Transverse colon (tissue), 4 donors: Measurements from ENCODE around the gene PDE6H. TPM values are rescaled to one million over a fixed set of nuclear protein-coding genes. Genes with fewer than 3 reads are reported as not detected.

Experiments
- DNase-seq: peaks from one replicate; pipeline ENCODE4 v3.0.0-alpha.2; 2019
- H3K27ac ChIP-seq, 4 donors: fragments of 200-600 bp; sonication (generic); 2 replicates each; pipeline ENCODE4 v1.5.1; 2016 to 2018; ENCODE audit warnings: inconsistent platforms in 4 of 4
- H3K27me3 ChIP-seq: fragments of 200-600 bp; sonication (generic); 2 replicates; pipeline ENCODE4 v1.5.1; 2017; ENCODE audit warnings: inconsistent platforms
- H3K36me3 ChIP-seq, 4 donors: fragments of 200-600 bp; sonication (generic); 2 replicates each; pipeline ENCODE4 v1.5.1; 2017 to 2019; ENCODE audit warnings: inconsistent platforms in 4 of 4
- H3K4me1 ChIP-seq, 4 donors: fragments of 200-600 bp; sonication (generic); 2 replicates each; pipeline ENCODE4 v1.5.1; 2017 to 2020; ENCODE audit warnings: inconsistent platforms in 4 of 4
- H3K4me3 ChIP-seq, 4 donors: fragments of 200-600 bp; sonication (generic); 1 replicate in 1 of 4; 2 replicates in 3 of 4; pipeline versions ENCODE4 v1.5.1 to v1.6.1; 2017 to 2019; ENCODE audit warnings: inconsistent platforms in 4 of 4
- H3K9me3 ChIP-seq, 2 donors: fragments of 200-600 bp; sonication (generic); 2 replicates each; pipeline ENCODE4 v1.5.1; 2017 to 2019; ENCODE audit warnings: inconsistent platforms in 2 of 2
- CTCF ChIP-seq, 5 experiments: fragments of 200-600 bp in 3 of 5; fragments of 450-650 bp in 2 of 5; sonication (generic) in 3 of 5; IDR thresholded peaks; 1 replicate in 2 of 5; 2 replicates in 3 of 5; pipeline ENCODE4 v1.5.1; 2016 to 2017; ENCODE audit warnings: antibody characterized with exemption in 5 of 5, inconsistent platforms in 3 of 5, mild to moderate bottlenecking in 2 of 5, moderate library complexity in 1 of 5
- EP300 ChIP-seq: sonication (generic); formaldehyde crosslinking; IDR thresholded peaks from one replicate; pipeline ENCODE4 v1.6.1; 2017; ENCODE audit warnings: antibody characterized with exemption, low read depth
- POLR2A ChIP-seq: fragments of 450-650 bp; IDR thresholded peaks from one replicate; pipeline ENCODE4 v1.6.1; 2016; ENCODE audit warnings: antibody characterized with exemption, mild to moderate bottlenecking, moderate library complexity
- POLR2AphosphoS5 ChIP-seq, 3 donors: sonication (generic); formaldehyde crosslinking; IDR thresholded peaks; one replicate each; pipeline ENCODE4 v1.6.1; 2016; ENCODE audit warnings: antibody characterized with exemption in 3 of 3
- WGBS, 2 donors: methylation state at CpG; one replicate each; pipeline ENCODE4 v1.1.5; 2018; ENCODE audit warnings: low coverage in 1 of 2; 5-methylcytosine and 5-hydroxymethylcytosine counted together
- in situ Hi-C, 4 donors: fragments of 200-750 bp; cut with MboI; loops; one replicate each; pipeline versions ENCODE4 v1.15.0 to v1.15.1; 2017; ENCODE audit warnings: low sequenced_read_pairs in 3 of 4, low pct_ligation_motif_present in 1 of 4, low pct_unique_long_range_greater_than_20kb in 1 of 4
- intact Hi-C: fragments of 100-400 bp; cut with DNase I; formaldehyde crosslinking; loops from one replicate; pipeline ENCODE4 v1.15.1; 2023; ENCODE audit warnings: low total_unique reads
- total RNA-seq, 4 donors: library from RNA; depleted of rRNA; stranded (reverse); fragments of >200 nt; gene quantifications; one replicate each; pipeline ENCODE4 v1.1.0, GENCODE V29; 2016

Gene PDE6H
- total RNA-seq, 4 donors from 2014 or later: not detected

- in situ Hi-C loops: loop anchor here (5.0 to 10.0 kb wide), 3 partner anchors 151 to 273 kb away; partner anchors contain the start of gene ART4 (in 2 of the 4)
- WGBS, 2 donors: 62 to 76% methylated on average over 3 of the region's 3 CpGs
- TF ChIP-seq POLR2A (no peak), EP300 (no peak), POLR2AphosphoS5 (IDR thresholded peaks at IDR 0.05) (no peak), CTCF (IDR thresholded peaks at IDR 0.05) (no peak)
These were observed 25.2 kb downstream of the PDE6H start for GRCh38 chr12:14997998-14998397.

GRCh38 chr12:14999021-14999694 lies 26.3 kb downstream of the PDE6H start:
- Histone ChIP-seq H3K27ac (peak overlapping the region; percentile 56 to 82 (median 70)), H3K9me3 (no peaks in the 10 kb centered on the region), H3K27me3 (peaks cover 8% of the 10 kb centered on the region), H3K4me3 (no peak overlapping the region), H3K4me1 (peaks cover 0 to 35% (median 4%) of the 10 kb centered on the region in 4 donors), H3K36me3 (no peaks in the 10 kb centered on the region)
- in situ Hi-C loops (loop anchor here (5.0 to 10.0 kb wide), 3 partner anchors 152 to 274 kb away; partner anchors contain the start of gene ART4 (in 2 of the 4)), intact Hi-C loops (loop anchor here (5.0 kb wide), 1 partner anchor 152 kb away; no protein-coding TSS in a partner anchor)
- 75 to 88% methylated on average over 1 to 2 of the region's 2 CpGs for WGBS, 2 donors
- TF ChIP-seq POLR2A (no peak), POLR2AphosphoS5 (IDR thresholded peaks at IDR 0.05) (peak in 1 of 3 donors; percentile 40), EP300 (no peak)
- DNase-seq: no peak

More at GRCh38 chr12:14997998-14998397, 25.2 kb downstream of the PDE6H start:
- Histone ChIP-seq H3K9me3 (no peaks in the 10 kb centered on the region), H3K27me3 (peaks cover 3% of the 10 kb centered on the region), H3K4me3 (no peak overlapping the region), H3K27ac (peak overlapping the region; percentile 11 to 82 (median 70)), H3K4me1 (peaks cover 0 to 35% (median 4%) of the 10 kb centered on the region in 4 donors), H3K36me3 (no peaks in the 10 kb centered on the region)
- DNase-seq: no peak
- intact Hi-C loops: loop anchor here (5.0 kb wide), 1 partner anchor 151 kb away; no protein-coding TSS in a partner anchor

GRCh38 chr12:14999695-15000365 lies 27.0 kb downstream of the PDE6H start:
- intact Hi-C loops: loop anchor here (5.0 kb wide), 2 partner anchors 153 to 222 kb away; partner anchors contain the start of gene RERG
- in situ Hi-C loops: loop anchor here (5.0 to 25.0 kb wide), 6 partner anchors 153 to 512 kb away; partner anchors contain the start of genes ART4 (in 2 of the 4) and RERG (in 1 of the 4)
- no peak for DNase-seq

DNA sequence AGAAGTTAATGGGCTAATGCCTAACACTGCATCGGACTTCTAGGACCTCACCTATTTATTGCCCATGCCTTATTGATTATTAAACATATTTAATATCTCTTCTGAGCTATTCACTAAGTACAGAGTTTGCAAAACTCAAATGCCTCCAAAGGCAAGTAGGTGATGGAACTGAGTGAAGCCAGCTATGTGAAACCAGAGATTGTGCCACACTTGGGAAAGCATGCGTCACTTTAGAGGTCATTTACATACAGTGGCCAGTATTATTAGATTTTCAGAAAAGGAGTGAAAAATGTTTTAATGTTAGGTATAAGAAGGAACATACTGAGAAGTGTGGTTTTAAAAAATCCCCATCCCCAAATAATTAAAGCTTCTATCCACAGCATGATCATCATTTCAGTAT lies 27.7 kb downstream of the PDE6H start:
- TF ChIP-seq CTCF (IDR thresholded peaks at IDR 0.05) (no peak), POLR2A (no peak), EP300 (no peak)
- Histone ChIP-seq H3K27me3 (peaks cover 8% of the 10 kb centered on the region), H3K4me1 (peaks cover 0 to 28% (median 4%) of the 10 kb centered on the region in 4 donors), H3K9me3 (no peaks in the 10 kb centered on the region), H3K36me3 (no peaks in the 10 kb centered on the region), H3K4me3 (no peak overlapping the region), H3K27ac (peak overlapping the region in 3 of 4 donors; percentile 56 to 82 (median 67))
- in situ Hi-C loops (loop anchor here in 2 of 4 donors (10.0 to 25.0 kb wide), 3 partner anchors 224 to 512 kb away; partner anchors contain the start of gene RERG (in 1 of the 2)), intact Hi-C loops (loop anchor here (5.0 kb wide), 1 partner anchor 222 kb away; the partner anchor contains the start of gene RERG)
- no peak for DNase-seq
- 90 to 100% methylated on average over 2 of the region's 2 CpGs for WGBS, 2 donors

More at GRCh38 chr12:14999695-15000365, 27.0 kb downstream of the PDE6H start:
- Histone ChIP-seq H3K27me3 (peaks cover 8% of the 10 kb centered on the region), H3K36me3 (no peaks in the 10 kb centered on the region), H3K4me3 (no peak overlapping the region), H3K9me3 (no peaks in the 10 kb centered on the region), H3K4me1 (peaks cover 0 to 35% (median 4%) of the 10 kb centered on the region in 4 donors), H3K27ac (peak overlapping the region; percentile 56 to 82 (median 70))
- TF ChIP-seq CTCF (IDR thresholded peaks at IDR 0.05): no peak
- no peak for TF ChIP-seq POLR2A
- no peak for TF ChIP-seq POLR2AphosphoS5 (IDR thresholded peaks at IDR 0.05)
- TF ChIP-seq EP300: no peak
- WGBS, 2 donors: 61 to 75% methylated on average over 2 of the region's 2 CpGs
